ENCODE results near the gene OTOA. TPM values are rescaled to one million over a fixed set of nuclear protein-coding genes. Genes with fewer than 3 reads are reported as not detected.
A peak's percentile ranks its signal among the peaks of the same experiment; 100 is the strongest.
"Not testable (repeated sequence)": the region's sequence is repeated elsewhere in the genome, so short reads cannot be mapped to it uniquely, and the experiment has no call there.

Gene OTOA
- under 1 TPM; 0.06 to 0.15 (median 0.11) TPM for polyA plus RNA-seq (ENCODE audit: insufficient read length in 3 of 3)
- long read RNA-seq, donor 1: 0 reads
- long read RNA-seq, donor 2: 0 reads
- long read RNA-seq, donor 3: 0 reads
- long read RNA-seq, donor 4, partial matches to known transcripts: 5 of 5 reads
- long read RNA-seq, donor 4, other reads (novel, unspliced or antisense): 0 of 5 reads
- long read RNA-seq, donor 5: 0 reads
- long read RNA-seq, donor 6: 0 reads
- long read RNA-seq, donor 7: 0 reads
- long read RNA-seq, donor 8: 0 reads
- long read RNA-seq, donor 9: 0 reads
- long read RNA-seq, donor 10: 0 reads
- long read RNA-seq, donor 11: 0 reads
- long read RNA-seq, donor 12: 0 reads
- long read RNA-seq, donor 13: 0 reads
- long read RNA-seq, donor 14: 0 reads
- long read RNA-seq, donor 15: 0 reads
- long read RNA-seq, donor 16, partial matches to known transcripts: 21 of 26 reads
- long read RNA-seq, donor 16, other reads (novel, unspliced or antisense): 5 of 26 reads

DNA sequence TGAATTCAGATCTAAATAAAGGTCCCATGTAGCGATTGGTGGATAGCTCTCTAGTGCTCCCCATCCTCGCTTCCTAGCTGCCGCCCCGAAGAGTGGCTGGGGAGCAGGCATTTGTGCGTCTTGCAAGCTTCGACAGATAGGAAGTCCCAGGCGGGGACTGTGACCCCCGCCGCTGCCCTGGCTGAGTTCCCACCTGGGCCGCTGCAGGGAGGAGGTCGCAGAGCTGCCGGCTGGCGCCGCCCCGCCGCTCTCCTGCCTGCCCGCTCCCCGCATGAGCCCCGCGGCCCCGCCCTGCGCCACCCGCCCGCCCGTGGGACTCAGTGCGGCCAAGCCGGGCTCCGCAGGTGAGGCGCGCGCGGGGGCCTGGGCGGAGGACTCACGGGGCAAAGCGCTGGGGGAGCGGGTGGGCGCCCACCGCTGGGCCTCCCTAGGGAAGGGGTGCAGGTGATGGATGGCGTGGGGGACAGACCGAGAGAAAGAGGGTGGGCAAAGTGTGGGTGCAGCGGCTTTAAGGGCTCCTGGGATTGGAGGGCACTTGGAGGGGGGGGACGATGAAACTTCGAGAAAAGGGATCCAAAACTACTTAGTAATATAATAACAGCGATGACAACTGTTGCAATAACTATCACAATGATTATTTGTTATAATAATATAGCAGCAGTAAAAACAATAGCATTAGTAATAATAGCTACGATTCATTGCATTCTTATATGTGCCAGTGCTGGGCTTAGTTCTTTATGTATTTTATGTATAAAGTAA lies at the start of gene OTOA:
Gene OTOA, plus strand, starts transcription at position 80 of the 759 bp plus-strand sequence. CDS start 14,547 bp downstream, outside the sequence.
- no peak for DNase-seq (ENCODE audit: extremely low read depth in 1 of 11, low read depth in 9 of 11, low spot score in 4 of 11)

DNA sequence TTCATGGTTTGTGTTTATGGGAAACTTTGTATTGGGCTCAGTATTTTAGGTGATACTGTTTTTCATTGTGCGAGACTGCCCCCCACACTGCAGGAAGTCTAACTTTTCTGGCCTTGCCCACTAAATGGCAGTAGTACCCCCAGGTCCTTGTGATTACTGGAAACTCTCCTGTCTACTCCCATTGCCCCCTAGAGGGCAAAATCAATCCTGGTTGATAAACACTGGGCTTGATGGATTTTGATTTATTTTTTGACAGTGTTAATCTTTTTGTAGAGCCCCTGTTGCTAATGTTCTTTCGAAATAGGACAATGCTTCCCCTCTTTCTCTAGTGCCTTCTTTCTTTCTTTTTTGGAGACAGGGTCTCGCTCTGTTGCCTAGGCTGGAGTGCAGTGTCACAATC lies 48.9 kb upstream of the OTOA start:
- DNase-seq (ENCODE audit: extremely low read depth in 1 of 11, low read depth in 9 of 11, low spot score in 4 of 11): no peak

DNA sequence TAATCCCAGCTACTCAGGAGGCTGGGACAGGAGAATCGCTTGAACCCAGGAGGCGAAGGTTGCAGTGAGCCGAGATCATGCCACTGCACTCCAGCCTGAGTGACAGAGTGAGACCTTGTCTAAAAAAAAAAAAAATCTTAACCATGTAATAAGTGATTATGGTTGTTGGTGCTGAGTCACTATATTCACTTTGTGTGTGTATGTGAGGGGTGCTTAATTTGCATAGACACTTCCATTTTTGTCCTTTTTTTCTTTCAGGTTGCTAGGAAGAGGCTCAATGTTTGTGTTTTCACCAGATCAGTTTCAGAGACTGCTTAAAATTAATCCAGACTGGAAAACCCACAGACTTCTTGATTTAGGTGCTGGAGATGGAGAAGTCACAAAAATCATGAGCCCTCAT lies 46.2 kb upstream of the OTOA start:
- no peak for DNase-seq (ENCODE audit: extremely low read depth in 1 of 11, low read depth in 9 of 11, low spot score in 4 of 11)

DNA sequence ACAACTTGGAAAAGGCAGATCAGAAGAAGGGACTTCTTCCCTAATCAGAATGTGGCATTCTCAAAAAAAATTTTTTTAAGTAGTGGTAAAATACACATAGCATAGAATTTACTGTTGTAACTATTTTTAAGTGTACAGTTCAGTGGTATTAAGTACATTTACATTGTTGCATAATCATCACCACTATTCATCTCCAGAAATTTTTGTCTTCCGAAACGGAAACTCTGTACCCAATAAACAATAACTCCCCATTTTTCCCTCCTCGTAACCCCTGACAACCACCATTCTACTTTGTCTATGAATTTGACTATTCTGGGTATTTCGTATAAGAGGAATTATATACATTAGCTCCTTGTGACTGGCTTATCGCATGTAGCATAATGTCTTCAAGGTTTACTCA lies 45.5 kb upstream of the OTOA start:
- DNase-seq (ENCODE audit: extremely low read depth in 1 of 11, low read depth in 9 of 11, low spot score in 4 of 11): no peak

DNA sequence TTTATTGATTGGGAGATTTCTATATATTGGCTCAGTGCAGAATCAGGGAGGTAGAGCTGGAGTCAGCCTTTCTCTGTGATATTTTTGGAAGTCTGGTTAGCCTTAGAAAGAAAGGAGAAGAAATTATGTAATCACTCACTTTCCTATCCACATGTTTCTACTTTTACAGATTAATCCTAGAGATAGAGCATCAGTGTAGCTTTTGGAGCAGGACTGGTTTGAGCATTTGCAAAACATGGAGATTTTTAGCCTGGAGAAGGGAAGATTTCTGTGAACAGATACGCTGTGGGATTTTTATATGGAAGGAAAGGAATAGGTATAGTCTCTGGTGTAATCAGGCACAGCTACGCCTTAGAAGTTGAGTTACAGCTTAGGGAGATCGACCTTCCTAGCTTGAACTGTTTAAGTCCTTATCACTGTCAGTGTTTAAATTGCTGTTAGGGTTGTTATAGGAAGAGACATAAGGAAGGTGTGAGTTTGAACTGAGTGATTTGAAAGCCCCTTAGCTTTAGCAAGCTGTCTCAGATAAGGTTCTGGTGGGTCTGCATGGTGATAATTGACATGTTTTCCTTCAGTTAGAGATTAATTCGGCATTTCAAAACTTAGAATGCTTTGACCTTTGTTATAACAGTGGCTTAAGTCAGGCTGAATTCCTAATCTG lies 43.9 kb upstream of the OTOA start:
- DNase-seq (ENCODE audit: extremely low read depth in 1 of 11, low read depth in 9 of 11, low spot score in 4 of 11): no peak

DNA sequence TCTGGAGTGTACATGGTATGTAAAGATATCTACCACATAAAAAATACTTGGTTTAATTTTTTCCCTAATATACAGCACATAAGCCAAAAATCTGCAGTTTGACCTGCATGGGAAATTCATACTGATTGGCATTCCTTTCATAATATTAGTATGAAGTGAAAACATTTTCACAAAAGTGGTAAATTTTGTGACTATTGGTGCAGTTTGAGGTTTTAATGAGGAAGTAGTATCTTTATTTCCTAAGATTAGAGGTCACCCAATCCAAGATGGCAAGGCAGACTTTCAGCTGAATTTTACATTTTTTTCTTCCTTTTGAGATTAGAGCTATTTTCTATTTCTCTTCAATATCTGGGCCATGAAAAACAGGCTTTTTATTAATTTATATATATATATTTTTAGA lies 43.2 kb upstream of the OTOA start:
- DNase-seq (ENCODE audit: extremely low read depth in 1 of 11, low read depth in 9 of 11, low spot score in 4 of 11): no peak

DNA sequence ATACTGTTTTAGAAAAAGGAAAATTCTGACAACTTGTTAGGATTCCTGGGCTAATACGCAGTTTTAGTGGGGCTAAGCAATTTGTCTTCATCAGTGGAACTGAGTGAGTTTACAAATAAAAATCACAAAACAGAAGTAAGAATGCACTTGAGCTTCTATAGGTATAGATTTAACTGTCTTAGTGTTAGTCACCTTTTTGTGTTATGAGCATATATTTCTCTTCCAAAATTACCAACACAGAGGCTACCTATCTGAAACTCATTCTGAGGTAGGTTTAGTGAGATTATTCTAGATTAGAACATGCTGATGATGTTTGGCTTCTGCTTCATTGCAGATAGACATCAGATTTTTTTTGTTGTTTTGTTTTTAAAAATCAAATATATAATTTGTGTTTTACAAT lies 41.2 kb upstream of the OTOA start:
- no peak for DNase-seq (ENCODE audit: extremely low read depth in 1 of 11, low read depth in 9 of 11, low spot score in 4 of 11)

DNA sequence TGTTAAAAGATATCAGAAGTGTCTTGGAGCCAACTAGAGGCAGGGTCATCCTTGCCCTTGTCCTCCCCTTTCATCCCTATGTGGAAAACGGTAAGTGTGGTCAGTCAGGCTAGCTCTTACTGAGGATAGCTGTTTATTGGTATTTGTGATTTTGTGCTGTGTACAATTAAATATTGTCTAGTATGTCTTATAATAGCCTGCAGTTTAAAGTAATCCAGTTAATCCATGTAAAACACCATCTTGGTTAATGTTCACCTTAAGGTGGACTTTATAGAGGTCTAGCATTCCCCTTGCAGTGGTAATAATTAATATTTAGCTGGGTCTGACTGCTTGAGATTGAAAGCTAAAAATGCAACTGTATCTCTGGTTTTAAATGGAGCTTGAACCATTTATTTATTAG lies 38.7 kb upstream of the OTOA start:
- DNase-seq (ENCODE audit: extremely low read depth in 1 of 11, low read depth in 9 of 11, low spot score in 4 of 11): peak in 2 of 11 donors; percentile 30 to 45

DNA sequence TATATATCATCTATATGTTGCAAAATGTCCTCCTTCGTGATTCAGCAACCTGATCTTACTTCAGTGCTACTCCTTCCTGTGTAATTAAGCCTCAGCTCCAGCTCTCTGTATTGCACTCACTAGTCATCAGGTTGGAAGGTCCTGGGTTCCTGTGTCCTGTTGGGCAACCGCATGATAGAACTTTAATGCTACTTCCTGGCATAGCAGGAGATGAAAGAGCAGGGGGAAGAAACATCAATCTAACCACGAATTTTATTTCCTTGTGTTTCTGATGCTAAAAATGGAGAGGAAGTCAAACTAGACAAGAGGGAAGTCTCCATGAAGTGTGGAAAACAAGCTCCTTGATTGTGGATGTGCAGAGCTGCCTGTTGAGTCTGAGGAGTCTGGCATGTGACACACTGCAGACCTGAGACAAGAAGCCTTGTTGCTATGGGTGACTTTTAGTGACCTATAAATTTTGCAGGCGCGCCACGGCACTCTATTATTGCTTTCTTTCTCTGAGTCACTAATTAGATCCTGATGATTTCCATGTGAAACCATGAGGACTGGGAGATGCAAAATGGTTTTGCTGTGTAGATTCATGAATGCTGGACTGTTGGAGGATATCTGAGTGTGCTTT lies 37.0 kb upstream of the OTOA start:
- DNase-seq (ENCODE audit: extremely low read depth in 1 of 11, low read depth in 9 of 11, low spot score in 4 of 11): peak in 3 of 11 donors; percentile 18 to 32 (median 23)

DNA sequence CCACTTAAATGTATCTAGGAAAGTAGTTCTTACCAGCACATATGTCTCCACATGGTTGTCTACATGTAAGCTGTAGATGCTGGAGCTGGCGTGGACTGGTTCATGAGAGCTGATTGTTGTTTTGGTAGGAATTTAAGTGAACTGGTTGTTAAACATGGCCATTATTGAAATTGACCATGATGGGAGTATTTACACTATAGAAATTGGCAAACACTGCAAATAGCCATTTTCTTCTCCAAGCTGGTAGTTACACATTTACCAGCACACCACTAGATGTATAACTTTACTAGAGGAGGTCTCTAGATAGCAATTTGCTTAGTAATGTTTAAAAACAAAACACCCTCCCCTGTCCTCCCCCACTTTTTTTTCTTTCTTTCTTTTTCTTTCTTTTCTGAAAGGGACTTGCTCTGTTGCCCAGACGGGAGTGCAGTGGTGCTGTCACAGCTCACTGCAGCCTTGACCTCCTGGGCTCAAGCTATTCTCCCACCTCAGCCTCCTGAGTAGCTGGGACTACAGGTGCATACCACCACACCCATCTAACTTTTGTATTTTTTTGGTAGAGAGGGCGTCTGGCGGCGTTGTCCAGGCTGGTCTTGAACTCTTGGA lies 35.5 kb upstream of the OTOA start:
- DNase-seq (ENCODE audit: extremely low read depth in 1 of 11, low read depth in 9 of 11, low spot score in 4 of 11): no peak

DNA sequence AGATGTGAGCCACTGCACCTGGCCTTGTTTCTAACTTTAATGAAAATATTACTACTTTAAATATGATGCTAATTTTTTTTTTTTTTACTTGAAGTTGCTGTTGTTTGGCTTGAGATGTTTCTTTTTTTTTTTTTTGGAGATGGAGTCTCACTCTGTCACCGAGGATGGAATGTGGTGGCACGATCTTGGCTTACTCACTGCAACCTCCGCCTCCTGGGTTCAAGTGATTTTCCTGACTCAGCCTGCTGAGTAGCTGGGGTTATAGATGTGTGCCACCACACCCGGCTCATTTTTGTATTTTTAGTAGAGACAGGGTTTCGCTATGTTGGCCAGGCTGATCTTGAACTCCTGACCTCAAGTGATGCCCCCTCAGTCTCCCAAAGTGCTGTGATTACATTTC lies 35.0 kb upstream of the OTOA start:
- no peak for DNase-seq (ENCODE audit: extremely low read depth in 1 of 11, low read depth in 9 of 11, low spot score in 4 of 11)

DNA sequence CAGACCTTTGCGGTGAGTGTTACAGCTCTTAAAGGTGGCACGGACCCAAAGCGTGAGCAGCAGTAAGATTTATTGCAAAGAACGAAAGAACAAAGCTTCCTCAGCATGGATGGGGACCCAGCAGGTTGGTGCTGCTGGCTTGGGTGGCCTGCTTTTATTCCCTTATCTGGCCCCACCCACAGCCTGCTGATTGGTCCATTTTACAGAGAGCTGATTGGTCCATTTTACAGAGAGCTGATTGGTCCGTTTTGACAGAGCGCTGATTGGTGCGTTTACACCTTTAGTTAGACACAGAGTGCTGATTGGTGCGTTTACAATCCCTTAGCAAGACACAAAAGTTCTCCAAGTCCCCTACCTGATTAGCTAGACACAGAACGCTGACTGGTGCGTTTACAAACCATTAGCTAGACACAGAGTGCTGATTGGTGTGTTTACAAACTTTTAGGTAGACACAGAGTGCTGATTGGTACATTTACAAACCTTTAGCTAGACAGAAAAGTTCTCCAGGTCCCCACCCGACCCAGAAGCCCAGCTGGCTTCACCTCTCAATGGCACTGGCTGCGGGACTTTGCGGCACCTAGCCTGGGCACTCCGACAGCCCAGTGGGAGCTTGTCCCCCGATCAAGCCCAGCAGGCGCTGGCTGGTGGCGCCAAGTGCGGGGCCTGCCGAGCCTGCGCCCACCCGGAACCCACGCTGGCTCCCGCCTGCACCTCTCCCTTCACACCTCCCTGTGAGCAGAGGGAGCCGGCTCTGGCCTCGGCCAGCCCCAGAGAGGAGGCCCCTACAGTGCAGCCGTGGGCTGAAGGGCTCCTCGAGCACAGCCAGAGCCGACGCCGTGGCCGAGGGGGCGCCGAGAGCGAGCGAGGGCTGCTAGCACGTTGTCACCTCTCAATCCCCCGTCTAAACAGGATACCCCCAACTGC lies 33.9 kb upstream of the OTOA start:
- not testable (repeated sequence) for DNase-seq (ENCODE audit: extremely low read depth in 1 of 11, low read depth in 9 of 11, low spot score in 4 of 11)

DNA sequence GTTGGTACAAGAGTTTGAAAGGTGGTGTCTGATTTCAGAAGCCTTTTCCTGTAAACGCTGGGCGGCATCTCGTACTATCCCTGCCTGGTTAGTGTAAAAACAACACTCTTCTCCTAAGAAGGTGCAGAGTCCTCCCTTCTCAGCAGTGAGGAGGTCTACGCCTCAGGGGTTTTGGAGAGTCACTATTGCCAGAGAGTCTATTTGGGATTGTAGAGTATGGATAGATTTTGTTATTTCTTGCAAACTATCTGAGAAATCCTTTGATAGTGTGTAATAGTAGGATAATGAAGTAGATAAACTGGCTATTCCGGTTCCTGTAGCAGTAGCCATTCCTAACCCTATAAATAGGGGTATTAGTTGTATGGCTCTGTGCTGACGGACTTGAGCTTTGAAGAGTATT lies 32.9 kb upstream of the OTOA start:
- DNase-seq (ENCODE audit: extremely low read depth in 1 of 11, low read depth in 9 of 11, low spot score in 4 of 11): not testable (repeated sequence)

DNA sequence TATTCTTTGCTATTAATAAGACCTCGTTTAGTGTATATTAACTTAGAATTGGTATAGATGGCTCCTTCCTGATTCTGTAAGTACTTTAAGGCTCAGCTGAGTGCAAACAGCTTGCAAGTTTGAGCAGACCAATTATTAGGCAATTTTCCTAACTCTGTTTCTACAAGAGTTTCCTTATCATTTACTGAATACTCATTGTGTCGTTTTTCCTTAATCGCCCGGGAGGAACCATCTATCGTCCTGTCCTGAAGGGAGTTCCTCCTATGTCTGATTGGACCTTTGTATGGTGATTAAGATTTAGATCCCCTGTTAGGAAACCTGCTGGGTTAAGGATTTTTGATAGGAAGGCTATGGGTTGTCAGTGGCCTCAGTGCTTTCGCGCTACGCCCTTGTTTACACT lies 32.4 kb upstream of the OTOA start:
- not testable (repeated sequence) for DNase-seq (ENCODE audit: extremely low read depth in 1 of 11, low read depth in 9 of 11, low spot score in 4 of 11)

DNA sequence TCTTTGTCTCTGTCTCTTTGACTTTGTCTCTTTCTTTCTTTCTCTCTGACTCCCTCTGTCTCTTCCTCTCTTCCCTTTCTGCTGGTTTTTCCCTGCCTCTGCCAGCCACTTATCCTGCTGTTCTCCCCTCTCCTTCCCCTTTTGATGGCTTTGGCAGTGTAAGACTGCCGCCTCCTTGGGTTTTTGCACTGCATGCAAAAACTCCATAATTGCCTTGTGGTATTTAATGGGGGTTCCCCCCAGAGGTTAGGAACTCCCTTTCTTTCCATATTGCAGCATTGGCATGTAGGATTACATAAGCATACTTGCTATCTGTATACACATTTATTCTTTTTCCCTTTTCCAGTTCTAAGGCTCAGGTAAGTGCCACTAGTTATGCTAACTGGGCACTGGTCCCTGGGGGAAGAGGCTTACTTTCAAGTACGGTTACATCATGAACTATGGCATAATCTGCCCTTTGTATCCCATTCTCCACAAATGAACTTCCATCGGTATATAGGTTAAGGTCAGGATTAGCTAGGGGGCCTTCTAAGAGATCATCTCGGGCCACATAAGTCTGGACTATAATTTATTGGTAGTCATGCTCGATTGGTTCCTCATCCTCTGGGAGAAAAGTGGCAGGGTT lies 31.7 kb upstream of the OTOA start:
- not testable (repeated sequence) for DNase-seq (ENCODE audit: extremely low read depth in 1 of 11, low read depth in 9 of 11, low spot score in 4 of 11)

DNA sequence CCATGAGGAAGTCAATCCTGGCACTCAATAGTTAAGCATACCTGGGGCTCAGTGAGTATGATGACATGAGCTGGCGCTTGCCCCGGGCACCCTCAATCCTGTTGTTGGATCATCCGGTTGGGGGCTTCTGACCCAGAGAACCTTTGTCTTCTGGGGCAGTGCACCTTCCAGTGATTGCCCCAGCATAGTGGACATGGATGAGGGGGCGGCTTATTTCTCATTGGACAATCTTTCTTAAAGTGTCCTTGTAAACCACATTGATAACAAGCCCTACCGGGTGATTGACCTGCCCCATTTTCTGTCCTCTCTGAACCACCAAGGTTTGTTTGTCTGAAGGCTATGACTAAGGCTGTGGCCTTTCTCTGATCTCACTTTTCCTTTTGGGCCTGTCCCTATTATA lies 29.6 kb upstream of the OTOA start:
- no peak for DNase-seq (ENCODE audit: extremely low read depth in 1 of 11, low read depth in 9 of 11, low spot score in 4 of 11)

DNA sequence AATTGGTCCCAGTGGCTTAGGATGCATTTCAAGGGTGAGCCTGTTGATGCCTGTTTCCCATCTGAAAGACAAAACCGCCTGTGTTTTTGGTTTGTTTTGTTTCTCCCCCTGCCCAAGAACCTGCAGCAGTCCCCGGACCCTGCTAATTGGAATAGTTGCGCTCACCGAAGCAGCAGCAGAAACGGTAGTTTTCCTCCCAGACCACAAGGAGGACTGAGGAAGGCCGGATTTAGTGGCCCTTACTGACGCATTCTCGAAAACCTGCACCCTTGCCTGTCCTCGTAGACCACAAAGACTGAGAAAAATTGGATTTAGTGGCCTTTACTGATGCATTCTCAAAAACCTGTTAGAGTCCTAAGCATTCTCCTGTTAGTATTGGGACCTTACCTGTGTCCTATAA lies 28.1 kb upstream of the OTOA start:
- DNase-seq (ENCODE audit: extremely low read depth in 1 of 11, low read depth in 9 of 11, low spot score in 4 of 11): not testable (repeated sequence)
